ENCODE results near the gene MDFIC.

MDFIC gene

DNA sequence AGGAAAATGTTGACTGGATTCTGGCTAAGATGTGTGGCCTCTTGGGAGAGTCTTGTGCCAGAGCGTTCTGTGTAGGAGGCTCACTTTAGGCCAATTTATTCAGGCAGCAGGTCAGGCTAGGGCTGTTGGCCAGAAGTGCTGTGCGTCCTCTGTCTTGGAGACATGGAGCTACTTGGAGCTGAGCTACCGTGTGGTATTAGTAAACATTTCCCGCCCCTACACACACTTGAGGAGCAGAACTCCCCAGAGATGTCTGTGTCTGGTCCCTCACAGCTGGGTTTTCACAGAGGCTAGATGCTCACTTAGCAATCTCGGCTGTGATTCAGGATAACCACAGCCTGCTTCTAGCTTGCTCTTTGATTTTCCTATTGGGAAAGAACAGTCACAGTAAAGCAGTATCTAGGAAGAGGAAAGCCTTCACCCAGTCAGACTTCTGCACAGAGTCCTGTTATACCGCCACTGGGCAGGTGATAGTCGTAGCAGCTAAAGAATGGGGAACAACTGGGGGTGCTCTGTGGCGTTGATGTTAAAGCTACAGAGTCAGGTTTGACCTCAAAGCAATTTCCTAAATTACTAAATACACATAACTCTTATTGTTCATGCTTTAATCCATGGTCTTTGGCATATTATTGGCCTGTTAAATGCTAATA lies 86.7 kb downstream of the MDFIC start:
- TF ChIP-seq CTCF (IDR thresholded peaks at IDR 0.05; ENCODE audit: control insufficient read depth, insufficient read depth, low read depth, low read length, missing control alignments): no peak
- DNase-seq (ENCODE audit: low read depth): peak; percentile 45
- no peak overlapping the region for H3K4me3 ChIP-seq (ENCODE audit: control insufficient read depth, low read depth, low read length)

DNA sequence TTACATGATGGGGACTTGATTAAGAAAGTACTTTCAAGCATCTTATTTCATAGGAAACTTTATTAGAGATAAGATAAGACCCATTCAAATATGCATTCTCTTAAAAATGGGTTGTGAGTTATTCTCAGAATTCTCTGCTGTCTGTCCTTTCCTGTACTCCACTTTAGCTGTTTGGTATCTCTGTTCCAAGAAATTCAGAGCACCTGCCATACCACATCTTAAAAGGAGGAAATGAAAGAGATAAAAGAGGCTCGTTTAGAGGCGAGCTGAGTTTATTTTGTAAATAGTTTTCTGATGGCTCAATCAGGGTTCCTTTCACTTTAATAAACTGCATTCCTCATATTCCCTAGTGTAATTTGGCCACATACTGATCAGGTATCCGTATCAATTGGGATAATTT lies 87.2 kb downstream of the MDFIC start:
- TF ChIP-seq CTCF (IDR thresholded peaks at IDR 0.05; ENCODE audit: control insufficient read depth, insufficient read depth, low read depth, low read length, missing control alignments): no peak
- no peak overlapping the region for H3K4me3 ChIP-seq (ENCODE audit: control insufficient read depth, low read depth, low read length)
- no peak for DNase-seq (ENCODE audit: low read depth)

DNA sequence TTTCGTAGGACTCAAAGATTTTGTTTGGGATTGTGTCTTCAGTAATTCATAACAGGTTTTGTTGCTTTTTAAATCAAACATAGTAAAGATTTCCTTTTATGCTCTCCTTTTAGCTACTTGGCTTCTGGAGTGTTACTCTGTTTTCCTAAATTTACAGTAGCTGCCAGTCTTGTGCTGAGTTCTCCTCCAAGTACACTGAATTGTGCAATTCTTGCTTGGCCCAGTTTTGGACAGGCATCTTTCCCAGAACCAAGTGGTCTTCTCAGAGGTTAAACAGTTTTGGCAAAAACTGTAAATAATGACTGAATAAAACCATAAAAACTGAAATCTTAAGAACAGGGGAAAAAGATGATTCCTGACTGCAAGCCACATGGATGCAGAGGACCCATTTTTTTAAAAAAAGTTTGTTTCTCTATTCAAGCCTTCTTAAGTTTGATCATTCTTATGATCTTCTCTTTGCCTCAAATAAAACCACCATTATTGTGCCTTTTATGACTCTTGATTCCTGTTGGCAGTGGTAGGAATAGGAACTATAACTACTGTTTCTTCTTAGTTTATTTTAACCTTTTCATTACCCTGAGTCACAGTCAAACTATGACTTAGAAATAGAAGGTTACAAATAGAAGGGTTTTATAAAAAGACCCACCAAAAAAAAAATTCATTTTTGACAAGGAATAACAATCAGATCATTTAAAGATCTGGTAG lies 88.0 kb downstream of the MDFIC start:
- peak; percentile 71 for DNase-seq (ENCODE audit: low read depth)
- no peak for TF ChIP-seq CTCF (IDR thresholded peaks at IDR 0.05; ENCODE audit: control insufficient read depth, insufficient read depth, low read depth, low read length, missing control alignments)
- no peak overlapping the region for H3K4me3 ChIP-seq (ENCODE audit: control insufficient read depth, low read depth, low read length)

DNA sequence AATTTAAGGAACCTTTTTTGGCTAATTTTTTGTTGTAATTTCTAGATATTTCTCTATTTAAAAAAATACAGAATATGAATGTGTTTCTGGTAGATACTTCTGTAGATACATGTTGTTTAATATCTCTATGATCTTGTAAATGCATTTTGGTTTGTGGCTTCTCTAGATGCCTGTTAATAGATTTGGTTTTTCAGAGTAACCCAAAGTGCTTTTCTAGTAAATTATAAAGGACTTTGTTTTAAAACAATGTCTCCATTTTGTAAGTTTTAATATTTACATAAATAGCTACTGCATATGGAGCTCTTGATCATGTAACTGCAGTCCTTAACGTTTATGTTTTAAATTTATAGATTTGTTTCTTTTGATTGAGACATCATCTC lies 88.5 kb downstream of the MDFIC start:
- no peak for DNase-seq (ENCODE audit: low read depth)
- no peak overlapping the region for H3K4me3 ChIP-seq (ENCODE audit: control insufficient read depth, low read depth, low read length)
- no peak for TF ChIP-seq CTCF (IDR thresholded peaks at IDR 0.05; ENCODE audit: control insufficient read depth, insufficient read depth, low read depth, low read length, missing control alignments)

DNA sequence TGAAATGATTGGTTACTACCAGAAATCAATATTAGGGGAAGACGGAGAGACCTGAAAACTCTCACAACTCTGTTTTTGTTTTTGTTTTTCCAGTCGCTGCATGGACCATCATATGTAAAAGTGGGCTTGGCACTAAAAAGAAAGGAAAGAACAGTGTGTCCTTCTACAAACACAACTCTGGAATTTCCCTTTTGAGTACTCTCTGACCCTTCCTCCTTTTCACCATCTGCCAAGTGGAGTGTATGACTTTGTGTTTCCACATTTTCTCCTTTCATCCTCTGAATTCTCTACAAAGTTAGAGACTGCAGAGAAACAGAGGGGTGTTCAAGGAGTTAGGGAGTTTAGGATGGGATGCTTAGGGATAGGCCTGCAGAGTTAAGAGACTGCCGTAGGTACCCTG lies 92.0 kb downstream of the MDFIC start:
- TF ChIP-seq CTCF (IDR thresholded peaks at IDR 0.05; ENCODE audit: control insufficient read depth, insufficient read depth, low read depth, low read length, missing control alignments): no peak
- H3K4me3 ChIP-seq (ENCODE audit: control insufficient read depth, low read depth, low read length): no peak overlapping the region
- no peak for DNase-seq (ENCODE audit: low read depth)

GRCh38 chr7:115014794-115015193 lies 92.9 kb downstream of the MDFIC start:
- no peak overlapping the region for H3K4me3 ChIP-seq (ENCODE audit: control insufficient read depth, low read depth, low read length)
- DNase-seq (ENCODE audit: low read depth): no peak
- TF ChIP-seq CTCF (IDR thresholded peaks at IDR 0.05; ENCODE audit: control insufficient read depth, insufficient read depth, low read depth, low read length, missing control alignments): no peak
